Ovary (tissue), 9 donors: ENCODE measurements around the gene TBC1D24. TPM values are rescaled to one million over a fixed set of nuclear protein-coding genes. Genes with fewer than 3 reads are reported as not detected.
"Not testable (repeated sequence)": the region's sequence is repeated elsewhere in the genome, so short reads cannot be mapped to it uniquely, and the experiment has no call there.

Experiments
- DNase-seq, 5 donors: peaks; one replicate each; pipeline ENCODE4 v3.0.0-alpha.2; 2019 to 2020
- H3K27ac ChIP-seq, 2 donors: fragments of 200-600 bp; one replicate each; pipeline versions ENCODE4 v1.5.1 to v1.8.0; 2019 to 2022
- H3K27me3 ChIP-seq: fragments of 200-600 bp; one replicate; pipeline ENCODE4 v1.8.0; 2022
- H3K36me3 ChIP-seq: fragments of 200-600 bp; sonication (generic); one replicate; pipeline ENCODE4 v1.5.1; 2019
- H3K4me1 ChIP-seq: one replicate; pipeline ENCODE4 v1.8.1; 2013; ENCODE audit warnings: mild to moderate bottlenecking, moderate library complexity; ENCODE audit not compliant: insufficient read depth
- H3K4me3 ChIP-seq: fragments of 200-600 bp; sonication (generic); one replicate; pipeline ENCODE4 v1.5.1; 2017
- H3K9me3 ChIP-seq, 2 donors: fragments of 200-600 bp in 1 of 2; sonication (generic) in 1 of 2; one replicate each; pipeline versions ENCODE4 v1.5.1 to v1.8.1; 2013 to 2019; ENCODE audit warnings: mild to moderate bottlenecking in 1 of 2, moderate library complexity in 1 of 2
- WGBS, 3 donors: extraction: QIAGEN DNeasy Blood & Tissue Kit in 1 of 3; methylation state at CpG; one replicate each; pipeline versions ENCODE4 v1.1.5 to v1.1.7; 2013 to 2017; 5-methylcytosine and 5-hydroxymethylcytosine counted together
- intact Hi-C, 4 donors: fragments of 100-400 bp; cut with DNase I; formaldehyde crosslinking; loops; one replicate each; pipeline versions ENCODE4 v1.11.0 to v1.15.1; 2022 to 2023
- microRNA counts: library from miRNA; unstranded; fragments of <30 nt; microRNA quantifications from one replicate; lab custom pipeline; 2016
- microRNA-seq, 3 donors: library from miRNA; unstranded; fragments of <30 nt; microRNA quantifications; one replicate each; pipeline versions ENCODE4 to v1.2.0, GENCODE V29; 2019 to 2020
- polyA plus RNA-seq, 2 donors: library from polyadenylated mRNA; stranded (reverse); fragments of 200-250 nt in 1 of 2; fragments of 350-450 nt in 1 of 2; fragmentation: Illumina TruSeq in 1 of 2; extraction: RNeasy Lipid Tissue Mini Kit (QIAGEN cat#74804) in 1 of 2; gene quantifications; one replicate each; pipeline ENCODE4 v1.2.3, GENCODE V29; 2013 to 2014
- small RNA-seq: library from RNA; depleted of rRNA; stranded (forward); fragments of <200 nt; gene quantifications from one replicate; pipeline ENCODE3, GENCODE V24; 2016
- total RNA-seq, 7 donors: library from RNA; depleted of rRNA in 2 of 7; stranded (reverse); fragments of >200 nt in 2 of 7; fragmentation: NEBNext Ultra II Directional in 3 of 7; extraction: Animal tissue kit (Norgen Biotek cat#: 25700) in 3 of 7; gene quantifications; one replicate each; pipeline versions ENCODE4 v1.1.0 to v1.2.4, GENCODE V29; 2016 to 2023
- donor health status: DM: no; HTN: no; CAD: no; lungs with moderate emphysema.
- donor health status: DM: no; HTN: no; CAD: no.
- donor health status: Bipolar disorder and iron deficiency.
- donor health status: DM: yes; HTN: yes; CAD: no.
- donor health status: DM: no; HTN: no; CAD: no.
- donor health status: DM: yes; HTN: yes; CAD: no.

Gene TBC1D24
- total and polyA plus RNA-seq, 9 donors: 1.9 to 8.1 (median 6.0) TPM

DNA sequence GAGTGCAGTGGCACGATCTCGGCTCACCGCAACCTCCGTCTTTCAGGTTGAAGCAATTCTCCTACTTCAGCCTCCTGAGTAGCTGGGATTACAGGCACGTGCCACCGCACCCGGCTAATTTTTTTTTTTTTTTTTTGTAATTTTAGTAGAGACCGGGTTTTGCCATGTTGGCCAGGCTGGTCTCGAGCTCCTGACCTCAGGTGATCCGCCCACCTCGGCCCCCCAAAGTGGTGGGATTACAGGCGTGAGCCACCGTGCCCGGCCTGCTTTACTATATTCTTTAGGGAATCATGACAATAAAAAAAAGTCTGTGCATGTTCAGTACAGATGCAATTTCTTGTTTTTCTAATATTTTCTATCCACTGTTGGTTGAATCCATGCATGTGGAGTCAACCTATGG lies 68.8 kb downstream of the TBC1D24 start:
- H3K9me3 ChIP-seq, intact Hi-C loops, H3K4me1 ChIP-seq, H3K4me3 ChIP-seq, H3K27me3 ChIP-seq, H3K27ac ChIP-seq, H3K36me3 ChIP-seq, DNase-seq: not testable (repeated sequence)
- 89 to 93% (median 89%) methylated on average over 14 of the region's 14 CpGs for WGBS, 3 donors

DNA sequence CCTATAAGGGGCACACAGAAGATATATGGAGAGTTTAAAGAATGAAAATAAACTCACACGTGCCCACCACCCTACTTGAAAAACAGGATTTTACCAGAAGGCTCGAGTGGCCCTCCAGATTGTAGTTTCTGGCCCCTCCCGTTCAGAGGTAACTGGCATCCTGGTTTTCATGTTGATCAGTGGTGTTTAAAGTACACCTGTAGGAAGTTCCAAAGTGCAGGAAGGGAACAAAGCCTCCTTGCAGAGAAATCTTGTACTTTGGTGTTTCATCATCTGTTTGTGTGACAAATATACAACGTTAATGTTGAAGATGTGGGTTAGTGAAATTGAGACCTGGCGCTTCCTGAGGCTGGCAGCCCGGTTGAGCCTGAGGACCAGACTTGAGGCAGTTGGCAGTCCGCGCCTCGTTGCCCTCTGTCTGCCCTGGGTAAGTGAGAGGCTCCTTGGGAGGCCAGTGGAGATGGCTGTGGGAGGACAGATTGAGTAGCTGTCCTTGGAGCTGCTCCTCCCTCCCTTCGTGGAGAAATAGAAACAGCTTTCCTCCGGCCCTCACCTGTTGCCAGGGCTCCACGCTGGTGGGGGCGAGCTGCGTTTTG lies 75.5 kb downstream of the TBC1D24 start:
- DNase-seq, H3K27me3 ChIP-seq, H3K9me3 ChIP-seq, H3K36me3 ChIP-seq, H3K27ac ChIP-seq, H3K4me1 ChIP-seq, H3K4me3 ChIP-seq, intact Hi-C loops: not testable (repeated sequence)
- WGBS, 3 donors: 57 to 78% methylated on average over 1 of the region's 14 CpGs; no CpG with 5 or more reads in 1 of the 3 donors

DNA sequence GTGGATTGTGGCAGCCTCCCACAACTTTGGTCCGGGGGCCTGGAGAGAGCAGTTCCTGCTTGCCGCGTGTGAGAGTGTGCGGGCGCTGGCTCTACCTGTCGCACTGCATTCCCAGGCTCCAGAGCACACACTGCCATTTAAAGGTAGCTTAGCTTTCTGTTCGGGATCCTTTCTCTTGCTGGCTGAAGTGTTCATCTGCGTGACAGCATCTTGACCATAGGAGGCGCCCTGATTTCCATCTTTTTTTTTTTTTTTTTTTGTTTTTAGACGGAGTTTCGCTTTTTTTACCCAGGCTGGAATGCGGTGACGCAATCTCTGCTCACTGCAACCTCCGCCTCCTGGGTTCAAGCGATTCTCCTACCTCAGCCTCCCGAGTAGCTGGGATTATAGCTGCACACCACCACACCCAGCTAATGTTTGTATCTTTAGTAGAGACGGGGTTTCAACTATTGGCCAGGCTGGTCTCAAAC lies 76.5 kb downstream of the TBC1D24 start:
- H3K27ac ChIP-seq, H3K4me3 ChIP-seq, H3K36me3 ChIP-seq, H3K27me3 ChIP-seq, H3K4me1 ChIP-seq, intact Hi-C loops, DNase-seq, H3K9me3 ChIP-seq: not testable (repeated sequence)
- WGBS, 3 donors: 57 to 74% (median 66%) methylated on average over 11 to 17 of the region's 17 CpGs

DNA sequence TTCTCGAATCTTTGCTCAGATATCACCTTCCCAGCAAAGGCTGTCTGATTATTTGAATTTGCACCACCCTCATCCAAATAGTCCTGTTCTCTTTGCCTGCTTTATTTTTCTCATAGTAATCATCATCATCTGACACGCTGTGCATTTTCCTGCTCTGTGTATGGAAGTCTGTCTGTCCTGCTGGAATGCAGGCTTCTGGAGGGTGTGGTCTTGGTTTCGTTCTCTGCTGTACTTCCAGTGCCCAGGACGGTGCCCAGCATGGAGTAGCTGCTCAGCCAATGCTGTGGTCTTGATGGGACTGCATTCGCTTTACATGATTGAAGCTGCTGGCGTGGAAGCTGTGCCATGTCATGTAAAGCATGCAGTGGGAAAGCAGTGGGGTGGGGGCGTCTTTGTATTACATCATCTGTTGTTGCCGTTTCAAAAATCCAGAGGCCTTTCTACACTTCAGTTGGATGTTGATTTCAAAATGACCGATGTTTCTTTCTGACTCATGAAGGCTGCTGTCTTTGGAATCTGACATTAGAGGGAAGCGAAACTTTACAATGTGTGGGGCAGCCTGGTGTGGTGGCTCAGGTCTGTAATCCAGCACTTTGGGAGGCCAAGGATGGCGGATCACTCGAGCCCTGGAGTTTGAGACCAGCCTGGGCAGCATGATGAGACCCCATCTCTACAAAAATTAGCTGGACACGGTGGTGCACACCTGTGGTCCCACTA lies 79.9 kb downstream of the TBC1D24 start:
- H3K4me1 ChIP-seq, intact Hi-C loops, H3K27ac ChIP-seq, H3K9me3 ChIP-seq, H3K27me3 ChIP-seq, DNase-seq, H3K36me3 ChIP-seq, H3K4me3 ChIP-seq: not testable (repeated sequence)
- WGBS, 3 donors: no CpG with 5 or more reads among the region's 13 CpGs

MicroRNAs encoded within 50 kb of the gene (microRNA counts, 767-probe panel; counts per million panel counts)
- microRNA hsa-miR-3178 (lab: Ali Mortazavi, UCI): 530 counts per million, percentile 78 among the panel's probes with 10 or more counts

Small RNA genes within 50 kb of the gene (microRNA-seq; reads per million reads assigned to microRNA genes)
- gene MIR3178: 0 to 0.47 (median 0.18) reads per million in 3 donors
- 0 reads per million in 3 donors for gene MIR6767
- gene MIR6768: 0 reads per million in 3 donors

Small RNA genes within 50 kb of the gene (small RNA-seq; reads per million reads assigned to genes)
- gene AC093525.1 (not detected), gene MIR3178 (not detected), gene MIR6768 (not detected)

Other genes with a start within 250 kb of the TBC1D24 start
- gene DNASE1L2, start 238.7 kb upstream of the TBC1D24 start, total RNA-seq: 1 to 10 TPM in 1 of 7 donors, under 1 TPM in 6; 0.37 to 1.1 (median 0.75) TPM
- gene DNASE1L2, start 238.7 kb upstream of the TBC1D24 start, polyA plus RNA-seq: under 1 TPM in 1 of 2 donors, not detected in 1; 0.69 TPM
- gene ECI1, start 223.5 kb upstream of the TBC1D24 start, total RNA-seq: 10 to 100 TPM; 39.0 to 66.3 (median 51.3) TPM
- gene ECI1, start 223.5 kb upstream of the TBC1D24 start, polyA plus RNA-seq: 10 to 100 TPM in 1 of 2 donors, 1 to 10 TPM in 1; 3.1 to 48.1 TPM
- 100 to 1,000 TPM in 6 of 7 donors, 10 to 100 TPM in 1; 78.0 to 172 (median 153) TPM for gene RNPS1, start 207.0 kb upstream of the TBC1D24 start, total RNA-seq
- 100 to 1,000 TPM in 1 of 2 donors, 10 to 100 TPM in 1; 85.2 to 138 TPM for gene RNPS1, start 207.0 kb upstream of the TBC1D24 start, polyA plus RNA-seq
- gene ABCA3, start 134.4 kb upstream of the TBC1D24 start, total RNA-seq: 10 to 100 TPM in 2 of 7 donors, 1 to 10 TPM in 5; 2.0 to 11.3 (median 6.9) TPM
- gene ABCA3, start 134.4 kb upstream of the TBC1D24 start, polyA plus RNA-seq: 1 to 10 TPM; 2.7 to 6.9 TPM
- gene CCNF, start 45.7 kb upstream of the TBC1D24 start, total RNA-seq: 1 to 10 TPM; 1.4 to 2.5 (median 2.0) TPM
- gene CCNF, start 45.7 kb upstream of the TBC1D24 start, polyA plus RNA-seq: 1 to 10 TPM in 1 of 2 donors, under 1 TPM in 1; 0.87 to 1.1 TPM
- gene TEDC2, start 15.0 kb upstream of the TBC1D24 start, total RNA-seq: 1 to 10 TPM in 3 of 7 donors, under 1 TPM in 2, not detected in 2; 0.38 to 2.0 (median 1.4) TPM
- 1 to 10 TPM in 1 of 2 donors, not detected in 1; 1.2 TPM for gene TEDC2, start 15.0 kb upstream of the TBC1D24 start, polyA plus RNA-seq
- under 1 TPM in 3 of 7 donors, not detected in 4; 0.12 to 0.34 (median 0.26) TPM for gene NTN3, start 3.8 kb upstream of the TBC1D24 start, total RNA-seq
- under 1 TPM in 1 of 2 donors, not detected in 1; 0.13 TPM for gene NTN3, start 3.8 kb upstream of the TBC1D24 start, polyA plus RNA-seq
- gene ATP6V0C, start 38.8 kb downstream of the TBC1D24 start, total RNA-seq: 100 to 1,000 TPM in 5 of 7 donors, 10 to 100 TPM in 2; 34.8 to 143 (median 119) TPM
- 100 to 1,000 TPM in 1 of 2 donors, 10 to 100 TPM in 1; 82.6 to 119 TPM for gene ATP6V0C, start 38.8 kb downstream of the TBC1D24 start, polyA plus RNA-seq
- gene AMDHD2, start 45.2 kb downstream of the TBC1D24 start, total RNA-seq: 10 to 100 TPM; 14.5 to 28.7 (median 26.9) TPM
- 10 to 100 TPM in 1 of 2 donors, under 1 TPM in 1; 0.47 to 25.6 TPM for gene AMDHD2, start 45.2 kb downstream of the TBC1D24 start, polyA plus RNA-seq
- gene CEMP1, start 56.3 kb downstream of the TBC1D24 start, total RNA-seq: 1 to 10 TPM in 1 of 7 donors, under 1 TPM in 3, not detected in 3; 0.36 to 1.0 (median 0.41) TPM
- under 1 TPM in 1 of 2 donors, not detected in 1; 0.33 TPM for gene CEMP1, start 56.3 kb downstream of the TBC1D24 start, polyA plus RNA-seq
- gene PDPK1, start 62.9 kb downstream of the TBC1D24 start, total RNA-seq: 10 to 100 TPM; 19.1 to 53.2 (median 37.4) TPM
- 10 to 100 TPM; 14.6 to 27.2 TPM for gene PDPK1, start 62.9 kb downstream of the TBC1D24 start, polyA plus RNA-seq
- 10 to 100 TPM; 12.4 to 19.8 (median 14.3) TPM for gene KCTD5, start 207.4 kb downstream of the TBC1D24 start, total RNA-seq
- gene KCTD5, start 207.4 kb downstream of the TBC1D24 start, polyA plus RNA-seq: 10 to 100 TPM; 12.2 to 12.4 TPM
- gene PRSS27, start 245.1 kb downstream of the TBC1D24 start, total RNA-seq: 1 to 10 TPM in 3 of 7 donors, under 1 TPM in 4; 0.46 to 1.3 (median 0.92) TPM
- 1 to 10 TPM in 1 of 2 donors, not detected in 1; 1.3 TPM for gene PRSS27, start 245.1 kb downstream of the TBC1D24 start, polyA plus RNA-seq